Hepatocyte (in vitro differentiated cells): ENCODE results near the gene TRANK1.

Source experiments
- EZH2 ChIP-seq: fragments of 200-600 bp; sonication (generic); IDR thresholded peaks from 2 replicates; pipeline ENCODE4 v1.6.1; 2016; ENCODE audit warnings: antibody characterized with exemption, mild to moderate bottlenecking, borderline replicate concordance
- EZH2phosphoT487 ChIP-seq: fragments of 200-600 bp; sonication (generic); IDR thresholded peaks from one replicate; pipeline ENCODE4 v1.6.1; 2018; ENCODE audit warnings: antibody characterized with exemption, mild to moderate bottlenecking, low read depth, moderate library complexity; ENCODE audit not compliant: unreplicated experiment, severe bottlenecking
- TF ChIP-seq, protein P1 (sequence below): fragments of 200-600 bp; sonication (generic); IDR thresholded peaks from 2 replicates; pipeline ENCODE4 v1.5.1; 2016; ENCODE audit warnings: antibody characterized with exemption, mild to moderate bottlenecking; ENCODE audit not compliant: poor library complexity

DNA sequence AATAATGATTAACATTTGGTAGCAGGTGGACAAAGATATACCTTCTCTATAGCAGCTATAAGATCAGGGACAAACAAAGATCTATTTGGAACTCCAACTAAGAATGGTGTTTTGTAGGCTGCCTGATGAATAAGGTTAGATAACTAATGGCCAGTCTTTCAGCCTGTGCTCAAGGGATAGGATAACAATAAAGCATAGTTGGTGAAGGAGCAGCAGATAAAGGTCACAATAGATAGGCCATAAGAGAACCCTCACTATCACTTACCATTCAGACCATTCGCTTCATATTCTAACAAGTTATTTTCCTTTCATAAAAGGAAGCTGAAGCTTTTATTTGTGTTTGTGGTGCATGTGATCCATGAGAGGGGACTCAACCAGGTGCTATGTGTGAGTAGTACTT, 28.3 kb upstream of the TRANK1 start:
- TF ChIP-seq, protein P1, sequence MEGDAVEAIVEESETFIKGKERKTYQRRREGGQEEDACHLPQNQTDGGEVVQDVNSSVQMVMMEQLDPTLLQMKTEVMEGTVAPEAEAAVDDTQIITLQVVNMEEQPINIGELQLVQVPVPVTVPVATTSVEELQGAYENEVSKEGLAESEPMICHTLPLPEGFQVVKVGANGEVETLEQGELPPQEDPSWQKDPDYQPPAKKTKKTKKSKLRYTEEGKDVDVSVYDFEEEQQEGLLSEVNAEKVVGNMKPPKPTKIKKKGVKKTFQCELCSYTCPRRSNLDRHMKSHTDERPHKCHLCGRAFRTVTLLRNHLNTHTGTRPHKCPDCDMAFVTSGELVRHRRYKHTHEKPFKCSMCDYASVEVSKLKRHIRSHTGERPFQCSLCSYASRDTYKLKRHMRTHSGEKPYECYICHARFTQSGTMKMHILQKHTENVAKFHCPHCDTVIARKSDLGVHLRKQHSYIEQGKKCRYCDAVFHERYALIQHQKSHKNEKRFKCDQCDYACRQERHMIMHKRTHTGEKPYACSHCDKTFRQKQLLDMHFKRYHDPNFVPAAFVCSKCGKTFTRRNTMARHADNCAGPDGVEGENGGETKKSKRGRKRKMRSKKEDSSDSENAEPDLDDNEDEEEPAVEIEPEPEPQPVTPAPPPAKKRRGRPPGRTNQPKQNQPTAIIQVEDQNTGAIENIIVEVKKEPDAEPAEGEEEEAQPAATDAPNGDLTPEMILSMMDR: no peak
- TF ChIP-seq EZH2phosphoT487 (no peak), EZH2 (no peak)
